Thyroid gland (tissue), 4 donors: ENCODE results near the gene SIK3. TPM values are rescaled to one million over a fixed set of nuclear protein-coding genes. Genes with fewer than 3 reads are reported as not detected.

Experiments
- DNase-seq, 2 donors: peaks; one replicate each; pipeline ENCODE4 v3.0.0-alpha.2; 2019
- H3K27ac ChIP-seq, 3 donors: fragments of 200-600 bp; sonication (generic); 1 replicate in 2 of 3; 2 replicates in 1 of 3; pipeline ENCODE4 v1.5.1; 2016 to 2019; ENCODE audit warnings: mild to moderate bottlenecking in 1 of 3, moderate library complexity in 1 of 3
- H3K27me3 ChIP-seq: fragments of 200-600 bp; sonication (generic); one replicate; pipeline ENCODE4 v1.5.1; 2019
- H3K36me3 ChIP-seq, 2 donors: fragments of 200-600 bp; sonication (generic); one replicate each; pipeline ENCODE4 v1.5.1; 2016 to 2019
- H3K4me1 ChIP-seq, 2 donors: fragments of 200-600 bp; sonication (generic); one replicate each; pipeline ENCODE4 v1.5.1; 2017 to 2019
- H3K4me3 ChIP-seq, 3 donors: fragments of 200-600 bp; sonication (generic); replicated peaks in 1 of 3; 1 replicate in 2 of 3; 2 replicates in 1 of 3; pipeline ENCODE4 v1.5.1; 2016; ENCODE audit warnings: mild to moderate bottlenecking in 1 of 3
- H3K9me3 ChIP-seq: fragments of 200-600 bp; sonication (generic); one replicate; pipeline ENCODE4 v1.5.1; 2017
- POLR2A ChIP-seq, 2 donors: fragments of 450-650 bp; IDR thresholded peaks; one replicate each; pipeline ENCODE4 v1.6.1; 2017; ENCODE audit warnings: antibody characterized with exemption in 2 of 2, mild to moderate bottlenecking in 2 of 2, moderate library complexity in 1 of 2
- WGBS, 2 donors: methylation state at CpG; one replicate each; pipeline ENCODE4 v1.1.5; 2017; 5-methylcytosine and 5-hydroxymethylcytosine counted together
- intact Hi-C: fragments of 100-400 bp; cut with DNase I; formaldehyde crosslinking; loops from one replicate; pipeline ENCODE4 v1.15.1; 2023
- small RNA-seq: library from RNA; depleted of rRNA; stranded (forward); fragments of <200 nt; gene quantifications from one replicate; pipeline ENCODE3, GENCODE V24; 2016
- total RNA-seq, 4 donors: library from RNA; depleted of rRNA; stranded (reverse); fragments of >200 nt; gene quantifications; one replicate each; pipeline ENCODE4 v1.2.3, GENCODE V29; 2016
- TF ChIP-seq, protein P1 (sequence below), 6 experiments: fragments of 200-600 bp in 3 of 6; fragments of 450-650 bp in 3 of 6; sonication (generic) in 3 of 6; IDR thresholded peaks; one replicate each; pipeline ENCODE4 v1.5.1; 2016 to 2019; ENCODE audit warnings: antibody characterized with exemption in 6 of 6, mild to moderate bottlenecking in 2 of 6, inconsistent platforms in 1 of 6, moderate library complexity in 1 of 6

Gene SIK3
- total RNA-seq, 4 donors from 2014 or later: 46.0 to 86.3 (median 71.9) TPM

DNA sequence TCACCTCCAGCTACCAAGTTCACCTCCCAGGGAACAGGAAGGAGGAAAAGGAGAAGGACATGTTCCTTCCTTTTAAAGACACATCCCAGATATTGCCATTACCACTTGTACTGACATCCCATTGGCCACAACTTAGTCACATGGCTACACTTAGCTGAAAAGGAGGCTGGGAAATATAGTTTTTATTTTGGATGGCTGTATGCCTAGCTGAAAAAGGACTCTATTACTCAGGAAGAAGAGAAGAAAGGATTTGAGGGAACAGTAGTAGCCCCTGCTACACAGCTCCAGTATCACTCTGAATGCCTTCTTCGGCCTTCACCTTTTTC lies 304.5 kb downstream of the SIK3 start:
- WGBS, 2 donors: 95 to 97% methylated on average over 1 of the region's 1 CpG
- intact Hi-C loops: loop anchor here (5.0 kb wide), 3 partner anchors 44 to 434 kb away; partner anchors contain the start of gene APOA1

More for the DNA sequence above, 304.5 kb downstream of the SIK3 start:
- Histone ChIP-seq H3K4me3 (no peak overlapping the region), H3K4me1 (peaks cover 7 to 16% of the 10 kb centered on the region in 2 donors), H3K9me3 (no peaks in the 10 kb centered on the region), H3K27ac (no peak overlapping the region), H3K36me3 (no peaks in the 10 kb centered on the region), H3K27me3 (no peaks in the 10 kb centered on the region)
- no peak for DNase-seq
- TF ChIP-seq POLR2A (IDR thresholded peaks at IDR 0.05): no peak
- TF ChIP-seq, protein P1, sequence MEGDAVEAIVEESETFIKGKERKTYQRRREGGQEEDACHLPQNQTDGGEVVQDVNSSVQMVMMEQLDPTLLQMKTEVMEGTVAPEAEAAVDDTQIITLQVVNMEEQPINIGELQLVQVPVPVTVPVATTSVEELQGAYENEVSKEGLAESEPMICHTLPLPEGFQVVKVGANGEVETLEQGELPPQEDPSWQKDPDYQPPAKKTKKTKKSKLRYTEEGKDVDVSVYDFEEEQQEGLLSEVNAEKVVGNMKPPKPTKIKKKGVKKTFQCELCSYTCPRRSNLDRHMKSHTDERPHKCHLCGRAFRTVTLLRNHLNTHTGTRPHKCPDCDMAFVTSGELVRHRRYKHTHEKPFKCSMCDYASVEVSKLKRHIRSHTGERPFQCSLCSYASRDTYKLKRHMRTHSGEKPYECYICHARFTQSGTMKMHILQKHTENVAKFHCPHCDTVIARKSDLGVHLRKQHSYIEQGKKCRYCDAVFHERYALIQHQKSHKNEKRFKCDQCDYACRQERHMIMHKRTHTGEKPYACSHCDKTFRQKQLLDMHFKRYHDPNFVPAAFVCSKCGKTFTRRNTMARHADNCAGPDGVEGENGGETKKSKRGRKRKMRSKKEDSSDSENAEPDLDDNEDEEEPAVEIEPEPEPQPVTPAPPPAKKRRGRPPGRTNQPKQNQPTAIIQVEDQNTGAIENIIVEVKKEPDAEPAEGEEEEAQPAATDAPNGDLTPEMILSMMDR (IDR thresholded peaks at IDR 0.05): no peak

Small RNAs within 50 kb of the gene (small RNA-seq; reads per million reads assigned to genes)
- gene AP000936.3 (not detected), gene RNY4P6 (4.4 reads per million, percentile 83 among the genes with 10 or more reads in this experiment)

Other genes with a start within 250 kb of the SIK3 start
- 100 to 1,000 TPM; 107 to 128 (median 118) TPM for gene PAFAH1B2, start 45.9 kb upstream of the SIK3 start, total RNA-seq
- 10 to 100 TPM; 31.8 to 54.5 (median 42.3) TPM for gene SIDT2, start 80.3 kb upstream of the SIK3 start, total RNA-seq
- gene TAGLN, start 100.9 kb upstream of the SIK3 start, total RNA-seq: 100 to 1,000 TPM; 155 to 407 (median 229) TPM
- 10 to 100 TPM; 36.1 to 61.1 (median 47.5) TPM for gene PCSK7, start 133.6 kb upstream of the SIK3 start, total RNA-seq
- gene RNF214, start 134.2 kb upstream of the SIK3 start, total RNA-seq: 10 to 100 TPM; 17.4 to 22.8 (median 20.0) TPM
- gene BACE1-AS, start 192.9 kb upstream of the SIK3 start, total RNA-seq: 10 to 100 TPM in 1 of 4 donors, 1 to 10 TPM in 3; 7.4 to 12.9 (median 8.8) TPM
- 10 to 100 TPM; 17.6 to 28.4 (median 21.4) TPM for gene BACE1, start 217.8 kb upstream of the SIK3 start, total RNA-seq
- gene CEP164, start 229.4 kb upstream of the SIK3 start, total RNA-seq: 10 to 100 TPM; 23.1 to 56.5 (median 29.0) TPM